Neural cell (in vitro differentiated cells): ENCODE measurements around the gene TCTN1. TPM values are rescaled to one million over a fixed set of nuclear protein-coding genes. Genes with fewer than 3 reads are reported as not detected.

Source experiments
- H2AFZ ChIP-seq: fragments of 200-600, 300-800 bp; sonication (generic), shearing (Covaris generic); 2 replicates; pipeline ENCODE4 v1.6.0; 2014; ENCODE audit warnings: low read depth, mild to moderate bottlenecking, antibody characterized with exemption, low read length, moderate library complexity
- H3F3A ChIP-seq: fragments of 200-600 bp; shearing (Covaris generic); 2 replicates; pipeline ENCODE4 v1.6.1; 2016; ENCODE audit warnings: mild to moderate bottlenecking, moderate library complexity, mixed read lengths, antibody characterized with exemption, low read length; ENCODE audit not compliant: insufficient read depth, poor library complexity, severe bottlenecking
- H3K27ac ChIP-seq: fragments of 200-600, 300-800 bp; sonication (generic), shearing (Covaris generic); 2 replicates; pipeline ENCODE4 v1.5.1; 2014; ENCODE audit warnings: mild to moderate bottlenecking, low read length, moderate library complexity
- H3K27me3 ChIP-seq: fragments of 300-800, 200-600 bp; sonication (generic), shearing (Covaris generic); 2 replicates; pipeline ENCODE4 v1.6.0; 2014; ENCODE audit warnings: mild to moderate bottlenecking, low read depth, low read length, moderate library complexity; ENCODE audit not compliant: insufficient read depth
- H3K36me3 ChIP-seq: fragments of 300-800, 200-600 bp; sonication (generic), shearing (Covaris generic); 2 replicates; pipeline ENCODE4 v1.5.1; 2014; ENCODE audit warnings: mild to moderate bottlenecking, antibody characterized with exemption, low read length, moderate library complexity; ENCODE audit not compliant: insufficient read depth
- H3K4me2 ChIP-seq: fragments of 300-800, 200-600 bp; sonication (generic), shearing (Covaris generic); 2 replicates; pipeline ENCODE4 v1.6.0; 2014; ENCODE audit warnings: mild to moderate bottlenecking, low read length
- H3K4me3 ChIP-seq: fragments of 300-800, 200-600 bp; sonication (generic), shearing (Covaris generic); 2 replicates; pipeline ENCODE4 v1.5.1; 2014; ENCODE audit warnings: mild to moderate bottlenecking, low read length, moderate library complexity
- H3K79me2 ChIP-seq: fragments of 200-600 bp; shearing (Covaris generic); replicated peaks from 2 replicates; pipeline ENCODE4 v1.6.0; 2014; ENCODE audit warnings: mild to moderate bottlenecking, low read length, moderate library complexity; ENCODE audit not compliant: insufficient read depth
- H3K9ac ChIP-seq: fragments of 300-800, 200-600 bp; sonication (generic), shearing (Covaris generic); 2 replicates; pipeline ENCODE4 v1.6.1; 2016; ENCODE audit warnings: mild to moderate bottlenecking, low read length, mixed read lengths
- H3K9me2 ChIP-seq: fragments of 200-600 bp; shearing (Covaris generic); 2 replicates; pipeline ENCODE4 v1.6.1; 2016; ENCODE audit warnings: mild to moderate bottlenecking, low read length, mixed read lengths; ENCODE audit not compliant: insufficient read depth
- H3K9me3 ChIP-seq: fragments of 200-600, 300-800 bp; sonication (generic), shearing (Covaris generic); 2 replicates; pipeline ENCODE4 v1.6.1; 2016; ENCODE audit warnings: mild to moderate bottlenecking, mixed run types, low read length, moderate library complexity, mixed read lengths
- H4K20me1 ChIP-seq: fragments of 200-600 bp; shearing (Covaris generic); 2 replicates; pipeline ENCODE4 v1.6.1; 2016; ENCODE audit warnings: mild to moderate bottlenecking, mixed run types; ENCODE audit not compliant: insufficient read depth
- EP300 ChIP-seq: fragments of 450-650 bp; conservative IDR thresholded peaks from 2 replicates; pipeline ENCODE4 v1.6.1; 2014; ENCODE audit warnings: antibody characterized with exemption, mild to moderate bottlenecking, moderate library complexity; ENCODE audit not compliant: poor library complexity, severe bottlenecking
- EZH2 ChIP-seq: fragments of 200-600, 300-800 bp; shearing (Covaris generic), sonication (generic); IDR thresholded peaks from 2 replicates; pipeline ENCODE4 v1.6.1; 2014; ENCODE audit warnings: antibody characterized with exemption, low read length, borderline replicate concordance, mild to moderate bottlenecking; ENCODE audit not compliant: insufficient read depth, poor library complexity, severe bottlenecking
- RAD21 ChIP-seq: fragments of 450-650 bp; conservative IDR thresholded peaks from 2 replicates; pipeline ENCODE4 v1.6.1; 2014; ENCODE audit warnings: antibody characterized with exemption, mild to moderate bottlenecking, moderate library complexity
- REST ChIP-seq: IDR thresholded peaks from 2 replicates; pipeline ENCODE4 v1.6.1; 2012; ENCODE audit warnings: borderline replicate concordance
- TAF1 ChIP-seq: IDR thresholded peaks from 2 replicates; pipeline ENCODE4 v1.6.1; 2012; ENCODE audit warnings: low read depth
- polyA plus RNA-seq: library from polyadenylated mRNA; depleted of rRNA; stranded (reverse); fragments of >200 nt; gene quantifications from 2 replicates; pipeline ENCODE4 v1.2.3, GENCODE V29; 2014
- TF ChIP-seq, protein P1 (sequence below): fragments of 450-650 bp; IDR thresholded peaks from 2 replicates; pipeline ENCODE4 v1.5.1; 2014; ENCODE audit warnings: antibody characterized with exemption, mild to moderate bottlenecking, moderate library complexity; ENCODE audit not compliant: poor library complexity, severe bottlenecking

The TCTN1 gene
- polyA plus RNA-seq, 1 donor from 2014 or later = 58.3 TPM

DNA sequence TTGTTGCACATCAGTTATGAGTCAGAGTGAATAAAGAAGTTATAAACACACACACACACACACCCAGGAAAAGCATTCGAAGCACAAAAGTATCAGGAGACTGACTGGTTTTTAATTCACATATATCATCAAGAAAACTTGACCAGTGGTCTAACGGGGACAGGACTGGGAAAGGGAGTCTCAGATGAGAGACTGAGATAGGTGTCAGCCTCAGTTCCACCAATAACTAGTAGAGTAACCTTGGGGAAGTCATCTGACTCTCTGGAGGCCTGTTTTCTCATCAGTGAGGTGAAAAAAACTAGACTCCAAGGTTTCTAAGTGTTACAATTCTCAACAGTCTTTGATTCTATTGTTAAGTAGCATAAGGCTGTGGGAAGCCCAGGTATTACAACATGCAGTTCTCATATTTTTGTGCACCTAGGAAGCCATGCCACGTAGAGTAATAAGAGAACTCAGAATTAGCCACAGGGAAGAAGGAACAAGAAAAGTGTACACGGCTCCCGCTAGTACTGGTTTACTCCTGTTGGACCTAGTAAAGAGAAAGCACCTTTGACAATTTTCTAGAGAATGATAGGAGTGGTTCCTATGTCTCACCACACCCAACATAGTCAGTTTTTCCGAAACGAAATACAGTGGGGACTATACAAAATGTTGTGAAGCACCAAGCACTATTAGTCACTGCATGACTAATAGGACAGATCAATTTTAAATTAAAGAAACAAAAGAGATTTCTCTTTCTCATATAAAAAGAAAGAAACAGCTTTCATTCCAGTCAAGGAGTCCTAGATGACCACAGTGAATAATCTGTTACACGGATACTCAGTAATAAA is 35.9 kb upstream of the TCTN1 start:
- H3K4me3 ChIP-seq = no peak overlapping the region
- peaks cover 39% of the 10 kb centered on the region for H3K79me2 ChIP-seq
- H4K20me1 ChIP-seq = peaks cover 4% of the 10 kb centered on the region
- no peak overlapping the region for H3K27ac ChIP-seq
- no peaks in the 10 kb centered on the region for H3K9me2 ChIP-seq
- H3K36me3 ChIP-seq = no peaks in the 10 kb centered on the region
- TF ChIP-seq, protein P1, sequence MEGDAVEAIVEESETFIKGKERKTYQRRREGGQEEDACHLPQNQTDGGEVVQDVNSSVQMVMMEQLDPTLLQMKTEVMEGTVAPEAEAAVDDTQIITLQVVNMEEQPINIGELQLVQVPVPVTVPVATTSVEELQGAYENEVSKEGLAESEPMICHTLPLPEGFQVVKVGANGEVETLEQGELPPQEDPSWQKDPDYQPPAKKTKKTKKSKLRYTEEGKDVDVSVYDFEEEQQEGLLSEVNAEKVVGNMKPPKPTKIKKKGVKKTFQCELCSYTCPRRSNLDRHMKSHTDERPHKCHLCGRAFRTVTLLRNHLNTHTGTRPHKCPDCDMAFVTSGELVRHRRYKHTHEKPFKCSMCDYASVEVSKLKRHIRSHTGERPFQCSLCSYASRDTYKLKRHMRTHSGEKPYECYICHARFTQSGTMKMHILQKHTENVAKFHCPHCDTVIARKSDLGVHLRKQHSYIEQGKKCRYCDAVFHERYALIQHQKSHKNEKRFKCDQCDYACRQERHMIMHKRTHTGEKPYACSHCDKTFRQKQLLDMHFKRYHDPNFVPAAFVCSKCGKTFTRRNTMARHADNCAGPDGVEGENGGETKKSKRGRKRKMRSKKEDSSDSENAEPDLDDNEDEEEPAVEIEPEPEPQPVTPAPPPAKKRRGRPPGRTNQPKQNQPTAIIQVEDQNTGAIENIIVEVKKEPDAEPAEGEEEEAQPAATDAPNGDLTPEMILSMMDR = no peak
- TF ChIP-seq EZH2 = no peak
- no peak overlapping the region for H3K9ac ChIP-seq
- H2AFZ ChIP-seq = no peak overlapping the region
- H3K9me3 ChIP-seq = no peaks in the 10 kb centered on the region
- no peaks in the 10 kb centered on the region for H3K27me3 ChIP-seq
- no peak overlapping the region for H3K4me2 ChIP-seq
- H3F3A ChIP-seq = no peaks in the 10 kb centered on the region

GRCh38 chr12:110578694-110579534 is 35.0 kb upstream of the TCTN1 start:
- H3K9me3 ChIP-seq = no peaks in the 10 kb centered on the region
- no peaks in the 10 kb centered on the region for H3K27me3 ChIP-seq
- H3K9ac ChIP-seq = no peak overlapping the region
- H3K9me2 ChIP-seq = no peaks in the 10 kb centered on the region
- no peak overlapping the region for H3K4me2 ChIP-seq
- H4K20me1 ChIP-seq = peaks cover 4% of the 10 kb centered on the region
- H2AFZ ChIP-seq = no peak overlapping the region
- H3F3A ChIP-seq = no peaks in the 10 kb centered on the region
- no peaks in the 10 kb centered on the region for H3K36me3 ChIP-seq
- no peak overlapping the region for H3K27ac ChIP-seq
- no peak overlapping the region for H3K4me3 ChIP-seq
- H3K79me2 ChIP-seq = peaks cover 32% of the 10 kb centered on the region
- TF ChIP-seq REST = no peak
- TF ChIP-seq EP300 = no peak
- no peak for TF ChIP-seq TAF1
- TF ChIP-seq RAD21 = no peak
- no peak for TF ChIP-seq EZH2
